IMR-90 (cell line): ENCODE data around the gene HOMER3. TPM values are rescaled to one million over a fixed set of nuclear protein-coding genes. Genes with fewer than 3 reads are reported as not detected.

ENCODE experiments used
- ATAC-seq: fragments of 200-7000 bp; cut with Tn5 transposase; 2 replicates; pipeline ENCODE4 v1.9.1; 2020; ENCODE audit warnings: low read depth, mild to moderate bottlenecking, moderate library complexity
- BruUV-seq: library from RNA; stranded (reverse); fragments of 400-500 nt; replicated peaks from 2 replicates; lab custom pipeline; 2021; lab: Mats Ljungman, UMichigan
- CTCF ChIA-PET: fragments of 300-600 bp; formaldehyde crosslinking; extraction: SDS; loops from one replicate; lab custom pipeline; 2021; ENCODE audit warnings: antibody characterized with exemption; lab: Yijun Ruan, JAX
- POLR2A ChIA-PET: fragments of 300-600 bp; sonication (Branson Sonifier 250); formaldehyde crosslinking; loops from one replicate; lab custom pipeline; 2022; ENCODE audit warnings: antibody characterized with exemption; ENCODE audit not compliant: unreplicated experiment; lab: Charles Lee
- DNase-seq: peaks from one replicate; pipeline ENCODE4 v3.0.0; 2013
- H2AFZ ChIP-seq: replicated peaks from 2 replicates; pipeline ENCODE3; 2013; ENCODE audit warnings: low read length, mild to moderate bottlenecking; ENCODE audit not compliant: poor library complexity
- H2AK5ac ChIP-seq: 2 replicates; pipeline ENCODE4 v1.6.1; 2013; ENCODE audit warnings: low read depth, low read length, inconsistent platforms
- H2AK9ac ChIP-seq: replicated peaks from 2 replicates; pipeline ENCODE3; 2013; ENCODE audit warnings: mild to moderate bottlenecking, low read depth, low read length, moderate library complexity; ENCODE audit not compliant: poor library complexity
- H2BK120ac ChIP-seq: 2 replicates; pipeline ENCODE4 v1.6.1; 2013; ENCODE audit warnings: low read depth, low read length, inconsistent platforms
- H2BK15ac ChIP-seq: 3 replicates; pipeline ENCODE4 v1.6.1; 2013; ENCODE audit warnings: low read depth, low read length, inconsistent platforms
- H2BK20ac ChIP-seq: 2 replicates; pipeline ENCODE4 v1.6.1; 2013; ENCODE audit warnings: low read depth, mild to moderate bottlenecking, inconsistent platforms, low read length, moderate library complexity
- H2BK5ac ChIP-seq: 2 replicates; pipeline ENCODE4 v1.6.1; 2013; ENCODE audit warnings: mild to moderate bottlenecking, low read depth, low read length, inconsistent platforms; ENCODE audit not compliant: poor library complexity, severe bottlenecking
- H3K14ac ChIP-seq: replicated peaks from 2 replicates; pipeline ENCODE4 v1.6.1; 2013; ENCODE audit warnings: low read depth, low read length, inconsistent platforms
- H3K18ac ChIP-seq: 2 replicates; pipeline ENCODE4 v1.6.1; 2013; ENCODE audit warnings: low read depth, low read length, control low read depth
- H3K23ac ChIP-seq: 2 replicates; pipeline ENCODE4 v1.6.1; 2013; ENCODE audit warnings: low read depth, low read length, inconsistent platforms
- H3K27ac ChIP-seq: 2 replicates; pipeline ENCODE4 v1.5.1; 2013; ENCODE audit warnings: mild to moderate bottlenecking, control low read depth, low read length; ENCODE audit not compliant: insufficient read depth
- H3K27me3 ChIP-seq: 2 replicates; pipeline ENCODE4 v1.6.1; 2013; ENCODE audit warnings: low read length; ENCODE audit not compliant: control insufficient read depth, insufficient read depth
- H3K36me3 ChIP-seq: 2 replicates; pipeline ENCODE4 v1.6.1; 2013; ENCODE audit warnings: low read length, mixed read lengths; ENCODE audit not compliant: control insufficient read depth, insufficient read depth
- H3K4ac ChIP-seq: 2 replicates; pipeline ENCODE4 v1.6.1; 2013; ENCODE audit warnings: low read depth, low read length, inconsistent platforms
- H3K4me1 ChIP-seq: 2 replicates; pipeline ENCODE4 v1.6.1; 2013; ENCODE audit warnings: low read length, mixed read lengths; ENCODE audit not compliant: control insufficient read depth, insufficient read depth
- H3K4me2 ChIP-seq: 2 replicates; pipeline ENCODE4 v1.6.1; 2013; ENCODE audit warnings: low read depth, mild to moderate bottlenecking, control low read depth, low read length, moderate library complexity
- H3K4me3 ChIP-seq: 2 replicates; pipeline ENCODE4 v1.5.1; 2013; ENCODE audit warnings: low read depth, mild to moderate bottlenecking, control low read depth, low read length, moderate library complexity; ENCODE audit not compliant: insufficient read depth
- H3K56ac ChIP-seq: 2 replicates; pipeline ENCODE4 v1.6.1; 2013; ENCODE audit warnings: low read length, inconsistent platforms; ENCODE audit not compliant: insufficient read depth; ENCODE audit errors: extremely low read depth
- H3K79me1 ChIP-seq, 2 experiments: 2 replicates each; pipeline ENCODE4 v1.6.1; 2013; ENCODE audit warnings: low read length in 2 of 2, inconsistent platforms in 1 of 2, low read depth in 1 of 2
- H3K9ac ChIP-seq: 2 replicates; pipeline ENCODE4 v1.6.1; 2013; ENCODE audit warnings: low read depth, low read length, control low read depth
- H3K9me1 ChIP-seq: 2 replicates; pipeline ENCODE4 v1.6.1; 2013; ENCODE audit warnings: low read length, inconsistent platforms; ENCODE audit not compliant: insufficient read depth
- H3K9me3 ChIP-seq: 2 replicates; pipeline ENCODE4 v1.6.1; 2013; ENCODE audit warnings: low read length; ENCODE audit not compliant: control insufficient read depth, insufficient read depth
- H4K20me1 ChIP-seq: 2 replicates; pipeline ENCODE4 v1.6.1; 2013; ENCODE audit warnings: low read length, inconsistent platforms; ENCODE audit not compliant: insufficient read depth
- H4K5ac ChIP-seq: 2 replicates; pipeline ENCODE4 v1.6.1; 2013; ENCODE audit warnings: mild to moderate bottlenecking, low read depth, low read length, control low read depth
- H4K8ac ChIP-seq, 2 experiments: 2 replicates each; pipeline ENCODE4 v1.6.1; 2013; ENCODE audit warnings: low read depth in 2 of 2, low read length in 2 of 2, control low read depth in 1 of 2, inconsistent platforms in 1 of 2
- H4K91ac ChIP-seq: 2 replicates; pipeline ENCODE4 v1.6.1; 2013; ENCODE audit warnings: low read depth, low read length, inconsistent platforms; ENCODE audit not compliant: insufficient read depth
- BHLHE40 ChIP-seq: fragments of 150-350 bp; IDR thresholded peaks from 2 replicates; pipeline ENCODE4 v1.6.1; 2016; ENCODE audit warnings: mild to moderate bottlenecking, low read depth, low read length
- CEBPB ChIP-seq: IDR thresholded peaks from 2 replicates; pipeline ENCODE4 v1.6.1; 2012; ENCODE audit warnings: low read depth, low read length, improper control_type of control experiment
- CHD1 ChIP-seq: IDR thresholded peaks from 2 replicates; pipeline ENCODE4 v1.6.1; 2012; ENCODE audit warnings: low read depth, low read length, improper control_type of control experiment
- FOS ChIP-seq: fragments of 150-350 bp; IDR thresholded peaks from 2 replicates; pipeline ENCODE4 v1.6.1; 2016; ENCODE audit warnings: low read depth, low read length
- MAFK ChIP-seq: IDR thresholded peaks from 2 replicates; pipeline ENCODE4 v1.6.1; 2012; ENCODE audit warnings: low read depth, low read length, improper control_type of control experiment
- MXI1 ChIP-seq: IDR thresholded peaks from 2 replicates; pipeline ENCODE4 v1.6.1; 2012; ENCODE audit warnings: low read depth, mild to moderate bottlenecking, low read length, moderate library complexity, borderline replicate concordance
- NFE2L2 ChIP-seq: fragments of 150-350 bp; IDR thresholded peaks from 2 replicates; pipeline ENCODE4 v1.6.1; 2016; ENCODE audit warnings: low read depth, mild to moderate bottlenecking, low read length
- POLR2A ChIP-seq: IDR thresholded peaks from 2 replicates; pipeline ENCODE4 v1.6.1; 2012; ENCODE audit warnings: mild to moderate bottlenecking, low read depth, low read length
- RAD21 ChIP-seq: IDR thresholded peaks from 2 replicates; pipeline ENCODE4 v1.6.1; 2012; ENCODE audit warnings: low read length, improper control_type of control experiment
- RCOR1 ChIP-seq: IDR thresholded peaks from 2 replicates; pipeline ENCODE4 v1.6.1; 2012; ENCODE audit warnings: mild to moderate bottlenecking, low read length, improper control_type of control experiment; ENCODE audit not compliant: insufficient replicate concordance
- RFX5 ChIP-seq: IDR thresholded peaks from 2 replicates; pipeline ENCODE4 v1.8.0; 2012; ENCODE audit warnings: low read depth, mild to moderate bottlenecking, low read length, moderate library complexity
- SMC3 ChIP-seq: fragments of 150-350 bp; IDR thresholded peaks from 2 replicates; pipeline ENCODE4 v1.6.1; 2016; ENCODE audit warnings: low read depth, mild to moderate bottlenecking, antibody characterized with exemption, low read length, moderate library complexity
- WGBS, 2 experiments: methylation state at CpG; one replicate each; pipeline versions ENCODE4 v1.1.5 to v1.1.7; 2013; ENCODE audit warnings: missing lambda C conversion rate in 2 of 2; ENCODE audit not compliant: insufficient read length in 1 of 2; ENCODE audit errors: extremely low coverage in 2 of 2; 5-methylcytosine and 5-hydroxymethylcytosine counted together
- dilution Hi-C: fragments of 300-500 bp; cut with HindIII; formaldehyde crosslinking; loops from one replicate; pipeline ENCODE4 v1.14.3; 2018; ENCODE audit warnings: low sequenced_read_pairs; ENCODE audit not compliant: unreplicated experiment
- in situ Hi-C: fragments of 300-500 bp; cut with MboI; formaldehyde crosslinking; loops from 3 replicates; pipeline ENCODE4 v1.14.3; 2019; ENCODE audit warnings: low sequenced_read_pairs, inconsistent platforms, mixed read lengths
- intact Hi-C: fragments of 100-400 bp; cut with micrococcal nuclease; formaldehyde crosslinking; loops from 2 replicates; pipeline ENCODE4 v1.10.0; 2022
- polyA plus RNA-seq, 3 experiments: library from polyadenylated mRNA; depleted of rRNA; stranded (reverse); fragments of >200 nt; gene quantifications; 2 replicates each; pipeline ENCODE4 v1.2.3, GENCODE V29; 2012; ENCODE audit warnings: low replicate concordance in 1 of 3
- total RNA-seq: library from RNA; depleted of rRNA; stranded (reverse); fragments of >200 nt; gene quantifications from 2 replicates; pipeline ENCODE4 v1.2.3, GENCODE V29; 2012
- TF ChIP-seq, protein P1 (sequence below): fragments of 150-350 bp; IDR thresholded peaks from 2 replicates; pipeline ENCODE4 v1.6.1; 2017; ENCODE audit warnings: mild to moderate bottlenecking, antibody characterized with exemption, low read length, low read depth
- TF ChIP-seq, protein P2 (sequence below): conservative IDR thresholded peaks from 2 replicates; pipeline ENCODE4 v1.5.1; 2012; ENCODE audit warnings: mild to moderate bottlenecking, low read depth, low read length, improper control_type of control experiment

HOMER3 gene
- total and polyA plus RNA-seq, 2 of the 4 experiments (the other 2 are of a cell fraction) = 53.4 to 77.0 TPM

DNA sequence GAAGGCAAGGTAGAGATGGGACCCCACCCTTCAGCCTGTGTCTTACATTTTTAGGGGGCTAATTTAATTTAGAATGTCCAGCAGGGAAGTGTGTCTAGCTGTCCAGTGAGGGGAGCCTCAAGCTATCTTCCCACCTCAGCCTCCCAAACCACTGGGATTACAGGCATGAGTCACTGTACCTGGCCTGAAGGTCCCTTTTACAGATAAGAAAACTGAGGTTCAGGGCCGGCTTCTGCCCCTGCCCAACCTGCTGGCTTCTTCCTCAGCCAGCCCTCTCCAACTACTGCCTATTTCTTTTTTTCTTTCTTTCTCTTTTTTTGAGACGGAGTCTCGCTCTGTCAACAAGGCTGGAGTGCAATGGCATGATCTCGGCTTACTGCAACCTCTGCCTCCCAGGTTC, 19.4 kb upstream of the HOMER3 start:
- CTCF ChIA-PET = interaction anchor here (0.6 kb wide), 1 partner anchor 16 kb away, joined by 3 read pairs; no protein-coding TSS in a partner anchor
- POLR2A ChIA-PET = no interaction called here
- no peak overlapping the region for H2BK5ac ChIP-seq
- H3K23ac ChIP-seq = no peak overlapping the region
- H3K4me2 ChIP-seq = no peak overlapping the region
- H3K4me1 ChIP-seq = no peaks in the 10 kb centered on the region
- intact Hi-C loops = no loop called here
- no CpG with 5 or more reads among the region's 4 CpGs for WGBS, 2 experiments
- H2BK15ac ChIP-seq = no peak overlapping the region
- no peaks in the 10 kb centered on the region for H3K36me3 ChIP-seq
- no TSS peak for BruUV-seq
- no peaks in the 10 kb centered on the region for H3K9me3 ChIP-seq
- no peak overlapping the region for H2AFZ ChIP-seq
- TF ChIP-seq NFE2L2 (no peak), POLR2A (no peak), MAFK (no peak), CHD1 (no peak), MXI1 (no peak), CEBPB (no peak), RAD21 (no peak), RFX5 (no peak), RCOR1 (no peak), SMC3 (no peak), FOS (no peak), BHLHE40 (no peak)
- TF ChIP-seq, protein P1, sequence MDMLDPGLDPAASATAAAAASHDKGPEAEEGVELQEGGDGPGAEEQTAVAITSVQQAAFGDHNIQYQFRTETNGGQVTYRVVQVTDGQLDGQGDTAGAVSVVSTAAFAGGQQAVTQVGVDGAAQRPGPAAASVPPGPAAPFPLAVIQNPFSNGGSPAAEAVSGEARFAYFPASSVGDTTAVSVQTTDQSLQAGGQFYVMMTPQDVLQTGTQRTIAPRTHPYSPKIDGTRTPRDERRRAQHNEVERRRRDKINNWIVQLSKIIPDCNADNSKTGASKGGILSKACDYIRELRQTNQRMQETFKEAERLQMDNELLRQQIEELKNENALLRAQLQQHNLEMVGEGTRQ = no peak
- TF ChIP-seq, protein P2, sequence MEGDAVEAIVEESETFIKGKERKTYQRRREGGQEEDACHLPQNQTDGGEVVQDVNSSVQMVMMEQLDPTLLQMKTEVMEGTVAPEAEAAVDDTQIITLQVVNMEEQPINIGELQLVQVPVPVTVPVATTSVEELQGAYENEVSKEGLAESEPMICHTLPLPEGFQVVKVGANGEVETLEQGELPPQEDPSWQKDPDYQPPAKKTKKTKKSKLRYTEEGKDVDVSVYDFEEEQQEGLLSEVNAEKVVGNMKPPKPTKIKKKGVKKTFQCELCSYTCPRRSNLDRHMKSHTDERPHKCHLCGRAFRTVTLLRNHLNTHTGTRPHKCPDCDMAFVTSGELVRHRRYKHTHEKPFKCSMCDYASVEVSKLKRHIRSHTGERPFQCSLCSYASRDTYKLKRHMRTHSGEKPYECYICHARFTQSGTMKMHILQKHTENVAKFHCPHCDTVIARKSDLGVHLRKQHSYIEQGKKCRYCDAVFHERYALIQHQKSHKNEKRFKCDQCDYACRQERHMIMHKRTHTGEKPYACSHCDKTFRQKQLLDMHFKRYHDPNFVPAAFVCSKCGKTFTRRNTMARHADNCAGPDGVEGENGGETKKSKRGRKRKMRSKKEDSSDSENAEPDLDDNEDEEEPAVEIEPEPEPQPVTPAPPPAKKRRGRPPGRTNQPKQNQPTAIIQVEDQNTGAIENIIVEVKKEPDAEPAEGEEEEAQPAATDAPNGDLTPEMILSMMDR = no peak
- H3K79me1 ChIP-seq = no peaks in the 10 kb centered on the region
- dilution Hi-C loops = no loop called here
- H2AK9ac ChIP-seq = no peak overlapping the region
- H3K4me3 ChIP-seq = no peak overlapping the region
- H4K20me1 ChIP-seq = no peaks in the 10 kb centered on the region
- no peak overlapping the region for H3K4ac ChIP-seq
- no peak overlapping the region for H2BK120ac ChIP-seq
- no peak overlapping the region for H2AK5ac ChIP-seq
- H3K56ac ChIP-seq = no peak overlapping the region
- H3K27ac ChIP-seq = no peak overlapping the region
- no peak overlapping the region for H3K18ac ChIP-seq
- no peak overlapping the region for H4K91ac ChIP-seq
- H2BK20ac ChIP-seq = no peak overlapping the region
- in situ Hi-C loops = no loop called here
- H3K27me3 ChIP-seq = peaks cover 11% of the 10 kb centered on the region; the same call in 1 of the 2 replicates
- H3K9ac ChIP-seq = no peak overlapping the region
- H4K8ac ChIP-seq = no peak overlapping the region
- no peak for ATAC-seq
- H3K9me1 ChIP-seq = peaks cover 3% of the 10 kb centered on the region; the same call in 1 of the 2 replicates
- H3K14ac ChIP-seq = no peak overlapping the region
- no peak overlapping the region for H4K5ac ChIP-seq
- no peak for DNase-seq
